Hematopoietic multipotent progenitor cell treated with erythropoietin and hydrocortisone succinate and interleukin-3 and kit ligand, for 6 days (in vitro differentiated cells): ENCODE results near the gene SIL1.
A peak's percentile ranks its signal among the peaks of the same experiment; 100 is the strongest.

Source experiments
- DNase-seq: peaks from one replicate; pipeline ENCODE4 v3.0.0-alpha.2; 2015

Gene SIL1

DNA sequence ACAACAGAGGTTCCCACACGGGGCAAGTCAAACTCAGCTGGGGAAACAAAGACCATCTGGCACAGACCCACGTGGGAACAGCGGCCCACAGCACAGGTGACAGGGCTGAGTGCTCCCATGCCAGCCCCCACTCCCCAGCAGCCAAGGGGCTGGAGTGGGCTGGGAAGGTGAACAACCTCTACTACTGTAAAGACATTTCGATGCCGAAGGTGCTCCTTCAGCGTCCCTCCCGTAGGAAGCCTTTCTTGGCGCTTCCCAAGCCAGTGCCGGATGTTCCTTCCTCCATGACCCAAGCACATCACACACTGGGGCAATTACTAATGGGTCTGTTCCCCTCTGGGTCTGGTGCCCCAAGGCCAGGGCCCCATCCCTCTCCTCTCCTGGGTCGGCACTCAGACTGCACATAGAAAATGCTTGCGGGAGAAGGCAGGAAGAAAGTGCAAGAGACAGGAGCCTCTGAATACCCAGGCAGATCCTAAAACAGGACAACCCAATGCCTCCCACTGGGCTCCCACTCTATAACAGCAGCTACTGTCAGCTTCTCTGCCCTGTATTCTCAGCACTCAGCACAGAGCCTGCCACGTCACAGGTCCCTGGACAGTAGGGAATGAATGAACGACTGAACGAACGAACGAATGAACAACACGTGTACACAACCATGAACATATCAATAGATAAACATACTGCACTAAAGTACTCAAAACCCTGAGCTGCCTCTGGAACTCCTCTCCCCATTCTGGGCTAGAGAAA is 246.0 kb downstream of the SIL1 start:
- DNase-seq = no peak

- DNase-seq = no peak
These were observed 246.8 kb downstream of the SIL1 start for GRCh38 chr5:138951091-138951985.

GRCh38 chr5:138950421-138951031 is 247.6 kb downstream of the SIL1 start:
- DNase-seq = no peak

DNA sequence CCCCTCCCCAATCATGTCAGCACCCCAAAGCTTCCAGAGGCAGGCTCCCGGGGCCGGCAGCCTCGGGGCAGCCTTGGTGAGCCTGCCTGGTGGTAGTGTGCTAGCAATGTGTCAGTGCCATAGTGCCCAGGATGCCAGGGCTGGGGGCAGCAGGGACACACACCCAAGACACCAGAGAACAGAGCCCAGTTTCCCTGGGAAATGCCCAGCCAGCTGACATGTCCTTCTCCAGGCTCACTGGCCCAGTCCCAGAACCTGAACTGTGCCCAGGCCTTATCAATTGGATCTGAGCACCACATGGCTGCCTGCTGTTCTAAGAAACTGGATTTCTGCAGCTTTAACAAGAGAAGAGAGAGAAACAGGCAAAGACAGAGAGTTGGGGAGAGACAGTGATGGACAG is 248.2 kb downstream of the SIL1 start:
- DNase-seq = peak; percentile 27

DNA sequence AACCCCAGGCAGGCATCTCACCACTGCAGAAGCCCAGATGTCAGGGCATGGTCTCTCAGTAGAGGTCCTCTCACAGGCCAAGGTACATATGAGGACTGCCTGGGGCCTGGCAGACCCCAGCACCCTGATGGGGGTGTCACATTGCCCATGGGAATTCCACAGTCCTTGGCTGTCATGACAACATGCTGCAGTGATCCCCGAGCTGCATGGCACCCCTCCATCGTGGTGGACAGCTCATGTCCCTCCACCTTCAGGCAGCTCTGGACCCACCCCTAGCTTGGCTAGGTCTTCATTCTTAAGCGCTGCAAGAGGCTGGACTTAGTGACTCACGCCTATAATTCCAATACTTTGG is 249.0 kb downstream of the SIL1 start:
- DNase-seq = no peak

GRCh38 chr5:138948471-138949222 is 249.5 kb downstream of the SIL1 start:
- no peak for DNase-seq

GRCh38 chr5:138947780-138948179 is 250.4 kb downstream of the SIL1 start:
- no peak for DNase-seq

- no peak for DNase-seq
These were observed 251.2 kb downstream of the SIL1 start for GRCh38 chr5:138946831-138947560.

- no peak for DNase-seq
These were observed 251.9 kb downstream of the SIL1 start for GRCh38 chr5:138946241-138946623.

GRCh38 chr5:138945421-138946240 is 252.5 kb downstream of the SIL1 start:
- DNase-seq = no peak

DNA sequence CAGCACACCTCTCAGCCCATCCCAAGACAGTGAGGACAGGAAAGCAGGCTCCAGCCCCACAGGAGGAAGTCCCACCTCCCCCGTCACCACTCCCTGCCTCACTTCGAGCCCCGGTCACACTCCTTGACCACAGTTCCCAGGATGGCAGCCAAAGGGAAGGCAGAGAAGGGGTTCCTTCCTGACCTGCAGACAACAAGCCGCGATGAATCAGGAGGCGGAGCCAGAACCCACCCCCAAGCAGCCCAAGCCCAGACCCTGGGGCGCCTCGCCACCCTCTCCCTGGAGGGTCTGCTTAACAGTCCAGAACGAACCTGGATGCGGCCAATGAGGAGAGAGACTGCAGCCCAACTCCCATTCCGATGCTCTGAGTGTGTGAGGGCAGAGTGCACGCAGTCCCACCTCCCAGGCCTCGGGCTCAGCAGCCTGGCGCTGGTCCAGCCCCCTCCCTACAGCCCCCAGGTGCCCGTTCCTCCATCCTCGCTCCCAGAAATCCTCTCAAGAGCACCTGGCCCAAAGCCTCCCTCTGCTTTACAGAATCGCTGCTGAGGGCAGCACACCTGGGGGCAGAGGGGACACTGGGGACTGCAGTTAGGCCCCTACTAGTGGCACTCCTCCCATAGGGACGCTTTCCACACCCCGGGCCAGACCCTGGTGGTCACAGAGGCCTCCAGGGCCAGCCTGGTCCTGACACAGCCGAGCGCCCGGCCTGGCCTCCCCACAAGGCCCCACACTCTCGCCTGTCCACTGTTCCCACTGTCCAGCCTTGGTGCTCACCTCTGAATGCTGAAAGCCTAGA is 253.4 kb downstream of the SIL1 start:
- DNase-seq = no peak

DNA sequence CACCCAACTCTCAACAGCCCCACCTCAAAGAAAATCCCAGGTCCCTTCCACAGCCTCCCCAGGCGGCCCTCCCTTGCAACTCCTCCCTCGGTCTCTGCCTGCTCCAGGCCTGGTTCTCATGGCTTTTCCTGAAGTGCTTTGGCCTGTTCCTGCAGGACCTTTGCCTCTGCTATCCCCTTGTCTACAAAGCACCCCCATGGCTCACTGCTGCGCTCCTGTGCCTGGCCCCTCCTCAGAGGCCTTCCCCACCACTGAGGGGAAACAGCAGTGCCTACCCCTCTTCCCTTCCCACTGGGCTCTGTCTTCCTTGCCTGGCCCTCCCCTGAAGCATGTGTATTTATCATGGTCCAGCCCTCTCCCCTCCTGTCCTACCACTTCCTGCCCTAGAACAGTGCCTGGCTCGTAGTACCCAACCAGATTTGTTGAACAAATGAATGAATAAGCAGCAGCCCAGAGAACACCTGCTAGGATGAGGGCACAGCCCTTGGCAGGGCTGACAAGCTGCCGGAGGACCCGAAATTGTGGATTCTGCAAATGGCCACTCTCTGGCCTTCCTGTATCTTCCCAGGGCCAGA is 254.5 kb downstream of the SIL1 start:
- DNase-seq = no peak

- DNase-seq = no peak
These were observed 255.3 kb downstream of the SIL1 start for GRCh38 chr5:138942861-138943260.

GRCh38 chr5:138942066-138942465 is 256.1 kb downstream of the SIL1 start:
- no peak for DNase-seq

DNA sequence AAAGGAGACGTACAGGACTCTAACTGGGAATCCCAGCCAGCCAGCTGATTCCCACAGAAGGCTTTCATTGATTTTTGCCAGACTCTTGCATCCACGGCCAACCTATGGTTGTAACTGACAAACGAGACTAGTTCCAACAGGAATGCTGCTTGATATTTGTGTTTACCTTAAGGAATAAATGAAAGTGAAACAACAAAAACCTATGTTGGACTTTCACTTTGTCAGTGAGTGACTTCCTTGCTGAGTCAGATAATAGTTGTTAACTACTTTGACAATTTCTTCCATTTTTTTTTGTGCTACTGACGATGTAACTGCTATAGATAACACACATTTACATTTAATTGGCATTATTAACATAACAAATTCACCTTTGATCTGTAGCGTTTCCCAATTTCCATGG is 259.6 kb downstream of the SIL1 start:
- DNase-seq = no peak

GRCh38 chr5:138937392-138938387 is 260.5 kb downstream of the SIL1 start:
- DNase-seq = no peak

DNA sequence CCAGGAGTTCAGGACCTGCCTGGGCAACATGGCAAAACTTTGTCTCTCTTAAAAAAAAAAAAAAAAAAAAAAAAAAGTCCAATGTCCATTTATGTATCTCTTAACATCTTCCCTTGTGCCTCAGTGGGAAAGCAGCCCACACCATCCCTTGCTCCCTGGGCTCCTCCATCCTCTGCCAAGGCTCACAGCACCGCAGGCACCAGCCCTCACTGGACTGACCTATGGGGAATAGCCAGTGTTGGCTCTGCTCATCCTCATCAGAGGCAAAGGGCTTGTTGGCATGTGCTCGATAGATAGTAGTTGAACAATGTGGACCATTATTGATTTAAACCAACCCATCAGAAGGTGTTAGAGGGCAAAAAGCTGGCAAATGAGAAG is 261.2 kb downstream of the SIL1 start:
- no peak for DNase-seq

- DNase-seq = no peak
These were observed 261.8 kb downstream of the SIL1 start for GRCh38 chr5:138936225-138936967.
